GM12878 (cell line): Measurements from ENCODE around the gene PLK5. TPM values are rescaled to one million over a fixed set of nuclear protein-coding genes. Genes with fewer than 3 reads are reported as not detected.

ENCODE experiments used
- ATAC-seq: fragments of 200-7000 bp; cut with Tn5 transposase; 3 replicates; pipeline ENCODE4 v1.9.1; 2020; ENCODE audit warnings: mild to moderate bottlenecking, moderate library complexity
- BruUV-seq: library from RNA; stranded (reverse); fragments of 400-500 nt; replicated peaks from 2 replicates; lab custom pipeline; 2021; lab: Mats Ljungman, UMichigan
- CTCF ChIA-PET: fragments of 300-600 bp; sonication (Branson Sonifier 250); formaldehyde crosslinking; extraction: SDS; loops from one replicate; lab custom pipeline; 2021; ENCODE audit warnings: inconsistent platforms; lab: Yijun Ruan, JAX
- POLR2A ChIA-PET: fragments of 350-600 bp; formaldehyde crosslinking; extraction: SDS; loops from one replicate; lab custom pipeline; 2021; ENCODE audit warnings: inconsistent platforms; lab: Charles Lee
- RAD21 ChIA-PET: fragments of 300-600 bp; sonication (Branson Sonifier 250); formaldehyde crosslinking; loops from one replicate; lab custom pipeline; 2023; ENCODE audit warnings: antibody characterized with exemption; ENCODE audit not compliant: unreplicated experiment; lab: Charles Lee
- SMC1A ChIA-PET: fragments of 300-600 bp; sonication (Branson Sonifier 250); formaldehyde crosslinking; loops from one replicate; lab custom pipeline; 2023; ENCODE audit not compliant: unreplicated experiment, uncharacterized antibody; lab: Charles Lee
- DNase-seq: peaks from one replicate; pipeline ENCODE4 v3.0.0-alpha.2; 2011; ENCODE audit warnings: low read depth, low spot score
- FAIRE-seq: peaks from 3 replicates; lab custom pipeline; 2011; peaks lifted over from hg19 to GRCh38; lab: Jason Lieb, UNC
- H2AFZ ChIP-seq: 2 replicates; pipeline ENCODE4 v1.6.0; 2011; ENCODE audit warnings: low read depth, low read length, control low read depth; ENCODE audit not compliant: control insufficient read depth
- H3K27ac ChIP-seq: 2 replicates; pipeline ENCODE4 v1.5.1; 2011; ENCODE audit warnings: control low read depth; ENCODE audit not compliant: control insufficient read depth, insufficient read depth
- H3K27me3 ChIP-seq, 2 experiments: replicated peaks in 1 of 2; 2 replicates each; pipeline versions ENCODE4 v1.6.0 to v1.6.1; 2011; ENCODE audit warnings: low read length in 1 of 2; ENCODE audit not compliant: control insufficient read depth in 2 of 2, insufficient read depth in 2 of 2
- H3K36me3 ChIP-seq, 2 experiments: 2 replicates each; pipeline ENCODE4 v1.5.1; 2011; ENCODE audit warnings: low read length in 1 of 2; ENCODE audit not compliant: control insufficient read depth in 2 of 2, insufficient read depth in 2 of 2
- H3K4me1 ChIP-seq: 2 replicates; pipeline ENCODE4 v1.6.1; 2011; ENCODE audit warnings: mild to moderate bottlenecking, low read length, moderate library complexity, mixed read lengths; ENCODE audit not compliant: control insufficient read depth, insufficient read depth
- H3K4me2 ChIP-seq: 2 replicates; pipeline ENCODE4 v1.6.0; 2011; ENCODE audit warnings: control low read depth; ENCODE audit not compliant: control insufficient read depth, insufficient read depth
- H3K4me3 ChIP-seq: fragments of 200-600 bp; sonication (generic); 2 replicates; pipeline ENCODE4 v1.5.1; 2016
- H3K79me2 ChIP-seq: 2 replicates; pipeline ENCODE4 v1.6.0; 2011; ENCODE audit warnings: low read length; ENCODE audit not compliant: control insufficient read depth, insufficient read depth
- H3K9ac ChIP-seq: 2 replicates; pipeline ENCODE4 v1.8.0; 2011; ENCODE audit warnings: low read length, control low read depth, mixed read lengths; ENCODE audit not compliant: control insufficient read depth, insufficient read depth
- H3K9me3 ChIP-seq: replicated peaks from 3 replicates; pipeline ENCODE4 v1.5.1; 2011; ENCODE audit warnings: mild to moderate bottlenecking, low read length; ENCODE audit not compliant: control insufficient read depth, insufficient read depth
- H4K20me1 ChIP-seq: 2 replicates; pipeline ENCODE4 v1.6.0; 2011; ENCODE audit not compliant: control insufficient read depth, insufficient read depth
- BCL11A ChIP-seq: IDR thresholded peaks from 2 replicates; pipeline ENCODE4 v1.6.1; 2011; ENCODE audit warnings: low read depth, low read length
- BRCA1 ChIP-seq: IDR thresholded peaks from 2 replicates; pipeline ENCODE4 v1.6.1; 2011; ENCODE audit warnings: low read depth, low read length, improper control_type of control experiment
- CBX5 ChIP-seq: sonication (generic); IDR thresholded peaks from 2 replicates; pipeline ENCODE4 v1.6.1; 2016; ENCODE audit warnings: low read depth, moderate library complexity, mild to moderate bottlenecking, inconsistent platforms
- HCFC1 ChIP-seq: fragments of 150-350 bp; IDR thresholded peaks from 2 replicates; pipeline ENCODE4 v1.6.1; 2014; ENCODE audit warnings: low read length
- HDGF ChIP-seq: fragments of 450-650 bp; IDR thresholded peaks from 2 replicates; pipeline ENCODE4 v1.6.1; 2016; ENCODE audit warnings: antibody characterized with exemption
- NR2F1 ChIP-seq: fragments of 450-650 bp; conservative IDR thresholded peaks from 2 replicates; pipeline ENCODE4 v1.6.1; 2017; ENCODE audit warnings: mild to moderate bottlenecking
- POLR2AphosphoS5 ChIP-seq: IDR thresholded peaks from 2 replicates; pipeline ENCODE4 v1.6.1; 2011; ENCODE audit warnings: mild to moderate bottlenecking, low read length, inconsistent platforms
- RFX5 ChIP-seq: IDR thresholded peaks from 2 replicates; pipeline ENCODE4 v1.6.1; 2011; ENCODE audit warnings: low read depth, low read length, improper control_type of control experiment
- TBL1XR1 ChIP-seq: IDR thresholded peaks from 2 replicates; pipeline ENCODE4 v1.6.1; 2012; ENCODE audit warnings: low read depth, low read length, improper control_type of control experiment
- ZNF24 ChIP-seq: fragments of 450-650 bp; IDR thresholded peaks from 2 replicates; pipeline ENCODE4 v1.6.1; 2017; ENCODE audit warnings: antibody characterized with exemption, mild to moderate bottlenecking
- WGBS: methylation state at CpG from one replicate; pipeline ENCODE4 v1.1.6; 2016; ENCODE audit warnings: low lambda C conversion rate; ENCODE audit not compliant: insufficient replicate concordance, insufficient coverage; ENCODE audit errors: missing lambda C conversion rate; 5-methylcytosine and 5-hydroxymethylcytosine counted together
- in situ Hi-C: fragments of 300-500 bp; cut with MboI; formaldehyde crosslinking; loops from 9 replicates; pipeline ENCODE4 v1.14.3; 2018; ENCODE audit warnings: mixed read lengths
- intact Hi-C: fragments of 100-400 bp; cut with micrococcal nuclease; formaldehyde crosslinking; loops from one replicate; pipeline ENCODE4 v1.14.2; 2022; ENCODE audit not compliant: unreplicated experiment
- polyA plus RNA-seq, 11 experiments: library from polyadenylated mRNA; depleted of rRNA in 4 of 11; unstranded in 6 of 11; stranded (reverse) in 5 of 11; fragments of >200 nt; fragmentation: Nextera tagmentation in 4 of 11; fragmentation: Illumina TruSeq in 1 of 11; extraction: Ambion mirVana in 4 of 11; extraction: Trizol in 1 of 11; gene quantifications; 1 replicate in 1 of 11; 2 replicates in 10 of 11; pipeline versions ENCODE4 v1.2.1 to v1.2.3, GENCODE V29; 2011 to 2016; ENCODE audit warnings: inconsistent platforms in 2 of 11, missing spikeins in 2 of 11, low read depth in 1 of 11
- total RNA-seq, 4 experiments: library from RNA; depleted of rRNA in 3 of 4; stranded (reverse); fragments of >200 nt in 3 of 4; fragmentation: Illumina TruSeq in 1 of 4; extraction: Trizol in 1 of 4; gene quantifications; 2 replicates each; pipeline versions ENCODE4 v1.2.1 to v1.2.3, GENCODE V29; 2013 to 2021
- TF ChIP-seq, protein P1 (sequence below): fragments of 150-350 bp; IDR thresholded peaks from 2 replicates; pipeline ENCODE4 v1.6.1; 2016; ENCODE audit warnings: low read depth, low read length

Gene PLK5
- total and polyA plus RNA-seq, 10 of the 15 experiments (the other 5 are each of a cell fraction or from before 2014, with no cell fraction given): 0.13 TPM; not detected in 9

DNA sequence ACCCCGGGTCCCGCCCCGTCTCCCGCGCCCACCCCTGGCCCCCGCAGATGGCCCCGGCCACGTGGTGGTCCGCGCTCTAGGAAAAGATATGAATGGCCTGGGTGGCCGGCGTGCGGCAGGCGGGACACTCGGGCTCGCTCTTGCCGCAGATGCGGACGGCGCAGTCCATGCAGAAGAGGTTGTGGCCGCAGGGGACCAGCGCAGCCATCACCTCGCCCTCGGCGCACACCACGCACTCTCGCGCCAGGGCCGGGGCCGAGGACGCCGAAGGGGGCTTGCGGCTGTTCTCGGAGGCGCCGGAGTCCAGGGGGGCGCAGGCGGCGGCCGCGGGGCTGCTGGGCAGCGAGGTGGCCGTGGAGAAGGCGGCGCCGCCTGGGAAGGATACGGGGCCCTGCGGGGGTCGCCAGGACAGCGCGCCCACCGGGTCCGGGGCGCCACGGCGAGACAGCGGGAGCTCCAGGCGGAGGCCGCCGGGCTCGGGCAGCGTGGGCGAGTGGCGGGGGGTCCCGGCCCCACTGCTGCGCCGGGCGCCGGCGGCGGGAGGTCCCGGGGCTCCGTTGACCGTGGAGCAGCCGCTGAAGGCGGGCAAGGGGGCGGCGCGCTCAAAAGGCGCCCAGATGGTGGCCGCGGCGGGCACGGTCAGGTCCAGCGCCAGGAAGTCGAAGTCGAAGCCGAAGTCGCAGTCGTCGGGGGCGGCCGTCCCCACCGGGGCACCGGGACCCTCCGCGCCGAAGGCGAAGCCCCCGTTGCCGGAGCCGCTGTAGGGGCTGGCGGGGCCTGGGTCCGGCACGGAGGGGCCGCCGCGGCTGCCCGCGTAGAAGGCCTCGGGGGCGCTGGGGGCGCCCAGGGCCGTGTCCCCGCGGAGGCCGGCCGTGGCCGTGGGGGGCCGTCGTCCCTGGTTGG lies 31.9 kb downstream of the PLK5 start (continued):
- TF ChIP-seq HCFC1 (no peak), CBX5 (no peak)
- TF ChIP-seq, protein P1, sequence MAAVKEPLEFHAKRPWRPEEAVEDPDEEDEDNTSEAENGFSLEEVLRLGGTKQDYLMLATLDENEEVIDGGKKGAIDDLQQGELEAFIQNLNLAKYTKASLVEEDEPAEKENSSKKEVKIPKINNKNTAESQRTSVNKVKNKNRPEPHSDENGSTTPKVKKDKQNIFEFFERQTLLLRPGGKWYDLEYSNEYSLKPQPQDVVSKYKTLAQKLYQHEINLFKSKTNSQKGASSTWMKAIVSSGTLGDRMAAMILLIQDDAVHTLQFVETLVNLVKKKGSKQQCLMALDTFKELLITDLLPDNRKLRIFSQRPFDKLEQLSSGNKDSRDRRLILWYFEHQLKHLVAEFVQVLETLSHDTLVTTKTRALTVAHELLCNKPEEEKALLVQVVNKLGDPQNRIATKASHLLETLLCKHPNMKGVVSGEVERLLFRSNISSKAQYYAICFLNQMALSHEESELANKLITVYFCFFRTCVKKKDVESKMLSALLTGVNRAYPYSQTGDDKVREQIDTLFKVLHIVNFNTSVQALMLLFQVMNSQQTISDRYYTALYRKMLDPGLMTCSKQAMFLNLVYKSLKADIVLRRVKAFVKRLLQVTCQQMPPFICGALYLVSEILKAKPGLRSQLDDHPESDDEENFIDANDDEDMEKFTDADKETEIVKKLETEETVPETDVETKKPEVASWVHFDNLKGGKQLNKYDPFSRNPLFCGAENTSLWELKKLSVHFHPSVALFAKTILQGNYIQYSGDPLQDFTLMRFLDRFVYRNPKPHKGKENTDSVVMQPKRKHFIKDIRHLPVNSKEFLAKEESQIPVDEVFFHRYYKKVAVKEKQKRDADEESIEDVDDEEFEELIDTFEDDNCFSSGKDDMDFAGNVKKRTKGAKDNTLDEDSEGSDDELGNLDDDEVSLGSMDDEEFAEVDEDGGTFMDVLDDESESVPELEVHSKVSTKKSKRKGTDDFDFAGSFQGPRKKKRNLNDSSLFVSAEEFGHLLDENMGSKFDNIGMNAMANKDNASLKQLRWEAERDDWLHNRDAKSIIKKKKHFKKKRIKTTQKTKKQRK: no peak

DNA sequence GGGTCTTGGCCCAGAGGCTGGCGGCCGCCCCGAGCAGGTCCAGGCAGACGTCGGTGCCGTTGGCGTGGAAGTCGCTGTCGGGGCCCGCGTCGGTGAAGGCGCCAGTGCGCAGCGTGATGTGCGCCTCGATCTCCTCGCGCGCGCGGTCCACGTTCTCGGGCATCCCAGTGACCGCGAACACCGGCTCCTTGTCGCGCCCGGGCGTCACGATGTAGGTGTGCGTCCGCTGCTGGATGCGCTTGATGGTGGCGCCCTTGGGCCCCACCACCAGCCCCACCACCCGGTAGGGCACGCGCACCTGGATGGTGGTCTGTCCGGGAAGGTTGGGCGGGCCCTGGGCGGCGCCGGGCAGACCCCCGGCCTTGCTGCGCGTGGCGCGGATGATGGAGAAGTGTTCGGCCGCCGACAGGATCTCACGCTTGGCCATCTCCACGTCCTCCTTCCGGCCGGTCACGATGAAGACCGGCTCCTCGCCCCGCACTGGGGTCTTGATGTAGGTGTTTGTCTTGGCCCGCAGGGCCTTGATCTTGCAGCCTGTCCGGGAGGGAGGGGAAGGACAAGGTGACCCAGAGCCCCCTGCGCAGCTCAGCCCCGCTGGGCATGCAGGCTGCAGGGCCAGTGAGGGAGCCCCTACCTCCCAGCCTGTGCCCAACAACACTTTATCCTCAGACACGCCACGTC lies 32.7 kb downstream of the PLK5 start:
- Histone ChIP-seq H3K36me3 (no peaks in the 10 kb centered on the region), H3K9me3 (no peaks in the 10 kb centered on the region), H3K27me3 (no peaks in the 10 kb centered on the region), H3K9ac (no peak overlapping the region), H2AFZ (no peak overlapping the region), H3K27ac (no peak overlapping the region), H4K20me1 (no peaks in the 10 kb centered on the region), H3K79me2 (no peaks in the 10 kb centered on the region), H3K4me2 (no peak overlapping the region), H3K4me1 (no peaks in the 10 kb centered on the region), H3K4me3 (no peak overlapping the region)
- no peak for ATAC-seq
- FAIRE-seq: no peak
- ChIA-PET RAD21 (no interaction called here), CTCF (no interaction called here), SMC1A (no interaction called here), POLR2A (no interaction called here)
- DNase-seq: no peak
- BruUV-seq: no TSS peak
- in situ Hi-C loops: no loop called here
- intact Hi-C loops: no loop called here
- no peak for TF ChIP-seq ZNF24
- no peak for TF ChIP-seq POLR2AphosphoS5
- TF ChIP-seq BCL11A: no peak
- no peak for TF ChIP-seq NR2F1
- TF ChIP-seq RFX5: no peak
- TF ChIP-seq BRCA1: no peak
- TF ChIP-seq TBL1XR1: no peak
- TF ChIP-seq HDGF: no peak
- 97% methylated on average over 52 of the region's 66 CpGs for WGBS
